Measurements from ENCODE around the gene APBA2.

APBA2 gene

GRCh38 chr15:29059871-29060640 is 174.3 kb downstream of the APBA2 start:
- TF ChIP-seq, protein P1, sequence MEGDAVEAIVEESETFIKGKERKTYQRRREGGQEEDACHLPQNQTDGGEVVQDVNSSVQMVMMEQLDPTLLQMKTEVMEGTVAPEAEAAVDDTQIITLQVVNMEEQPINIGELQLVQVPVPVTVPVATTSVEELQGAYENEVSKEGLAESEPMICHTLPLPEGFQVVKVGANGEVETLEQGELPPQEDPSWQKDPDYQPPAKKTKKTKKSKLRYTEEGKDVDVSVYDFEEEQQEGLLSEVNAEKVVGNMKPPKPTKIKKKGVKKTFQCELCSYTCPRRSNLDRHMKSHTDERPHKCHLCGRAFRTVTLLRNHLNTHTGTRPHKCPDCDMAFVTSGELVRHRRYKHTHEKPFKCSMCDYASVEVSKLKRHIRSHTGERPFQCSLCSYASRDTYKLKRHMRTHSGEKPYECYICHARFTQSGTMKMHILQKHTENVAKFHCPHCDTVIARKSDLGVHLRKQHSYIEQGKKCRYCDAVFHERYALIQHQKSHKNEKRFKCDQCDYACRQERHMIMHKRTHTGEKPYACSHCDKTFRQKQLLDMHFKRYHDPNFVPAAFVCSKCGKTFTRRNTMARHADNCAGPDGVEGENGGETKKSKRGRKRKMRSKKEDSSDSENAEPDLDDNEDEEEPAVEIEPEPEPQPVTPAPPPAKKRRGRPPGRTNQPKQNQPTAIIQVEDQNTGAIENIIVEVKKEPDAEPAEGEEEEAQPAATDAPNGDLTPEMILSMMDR (IDR thresholded peaks at IDR 0.05; ENCODE audit: extremely low read depth, missing control alignments) = no peak
- no peak for DNase-seq (ENCODE audit: low spot score)

DNA sequence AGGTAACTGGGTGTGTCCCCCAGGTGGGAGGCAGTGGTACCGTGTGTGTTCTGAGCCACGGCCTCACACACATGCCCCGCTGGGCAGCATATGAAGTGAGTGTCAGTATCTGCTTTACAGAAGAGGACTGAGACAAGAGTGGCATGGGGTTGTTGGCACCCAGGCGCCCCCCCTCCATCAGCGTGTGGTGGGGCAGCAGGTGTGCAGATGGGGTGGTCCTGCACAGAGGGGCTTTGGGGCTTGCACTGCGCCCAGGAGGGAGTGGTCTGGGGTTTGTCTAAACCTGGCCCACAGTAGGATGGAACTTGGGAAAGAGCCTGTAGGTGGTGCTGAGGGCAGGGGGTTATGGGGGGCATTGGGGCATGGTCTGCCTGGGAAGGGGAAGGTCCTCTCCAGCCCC is 176.0 kb downstream of the APBA2 start:
- DNase-seq (ENCODE audit: low spot score) = no peak
- TF ChIP-seq, protein P1 (IDR thresholded peaks at IDR 0.05; ENCODE audit: extremely low read depth, missing control alignments) = no peak

- TF ChIP-seq, protein P1 (IDR thresholded peaks at IDR 0.05; ENCODE audit: extremely low read depth, missing control alignments) = no peak
- DNase-seq (ENCODE audit: low spot score) = no peak
Observed at GRCh38 chr15:29062179-29062591, 176.4 kb downstream of the APBA2 start.

DNA sequence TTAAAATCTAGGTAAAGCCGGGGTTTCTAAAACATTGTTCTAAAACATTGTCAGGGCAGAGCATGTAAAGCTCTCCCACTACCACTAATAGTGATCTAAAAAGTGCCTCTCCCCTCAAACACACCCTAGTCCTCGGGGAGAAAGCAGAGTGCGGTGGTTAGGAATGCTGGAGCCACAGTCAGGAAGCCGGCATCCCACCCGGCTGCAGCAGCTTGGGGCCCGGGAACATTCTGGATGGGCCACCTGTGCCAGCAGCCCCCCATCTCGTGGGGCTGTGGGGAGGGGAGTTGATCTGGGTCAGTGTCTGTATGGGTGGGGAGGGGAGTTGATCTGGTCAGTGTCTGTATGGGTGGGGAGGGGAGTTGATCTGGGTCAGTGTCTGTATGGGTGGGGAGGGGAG is 176.9 kb downstream of the APBA2 start:
- DNase-seq (ENCODE audit: low spot score) = no peak
- TF ChIP-seq, protein P1 (IDR thresholded peaks at IDR 0.05; ENCODE audit: extremely low read depth, missing control alignments) = no peak

DNA sequence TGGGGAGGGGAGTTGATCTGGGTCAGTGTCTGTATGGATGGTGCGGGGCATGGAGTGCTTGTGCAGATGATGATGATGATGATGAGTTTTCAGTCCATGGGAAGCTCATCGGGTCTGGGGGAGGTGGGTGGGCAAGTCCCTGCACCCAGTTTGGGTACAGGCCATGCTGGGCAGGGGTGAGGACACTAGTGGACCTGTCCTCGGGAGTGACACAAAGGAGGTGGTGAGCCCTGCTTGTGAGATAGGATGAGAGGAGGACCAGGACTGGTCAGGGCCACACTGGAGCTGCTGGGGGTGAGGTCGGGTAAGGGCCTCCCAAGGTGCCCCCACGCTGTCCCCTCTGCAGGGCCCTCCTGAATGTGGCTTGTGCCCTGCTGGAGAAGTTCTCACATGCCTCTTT is 177.9 kb downstream of the APBA2 start:
- TF ChIP-seq, protein P1 (IDR thresholded peaks at IDR 0.05; ENCODE audit: extremely low read depth, missing control alignments) = no peak
- DNase-seq (ENCODE audit: low spot score) = no peak

- DNase-seq (ENCODE audit: low spot score) = no peak
- TF ChIP-seq, protein P1 (IDR thresholded peaks at IDR 0.05; ENCODE audit: extremely low read depth, missing control alignments) = no peak
Observed at GRCh38 chr15:29064290-29064689, 178.5 kb downstream of the APBA2 start.

GRCh38 chr15:29064731-29065130 is 179.0 kb downstream of the APBA2 start:
- TF ChIP-seq, protein P1 (IDR thresholded peaks at IDR 0.05; ENCODE audit: extremely low read depth, missing control alignments) = no peak
- DNase-seq (ENCODE audit: low spot score) = no peak

Data from GM20000 (cell line).